Heart right ventricle (tissue), 16 donors: ENCODE measurements around the gene C2orf72. TPM values are rescaled to one million over a fixed set of nuclear protein-coding genes. Genes with fewer than 3 reads are reported as not detected.

ENCODE experiments used
- ATAC-seq, 8 donors: fragments of 200-7000 bp; cut with Tn5 transposase; one replicate each; pipeline ENCODE4 v1.9.1; 2020; ENCODE audit warnings: mild to moderate bottlenecking in 8 of 8, moderate library complexity in 8 of 8, moderate number of reproducible peaks in 1 of 8
- DNase-seq, 2 donors: peaks; one replicate each; pipeline ENCODE4 v3.0.0-alpha.2; 2020
- H3K27ac ChIP-seq, 10 donors: fragments of 200-600 bp; sonication (generic) in 2 of 10; one replicate each; pipeline versions ENCODE4 v1.5.0 to v1.8.0; 2020 to 2022; ENCODE audit warnings: mild to moderate bottlenecking in 3 of 10
- H3K27me3 ChIP-seq, 7 donors: fragments of 200-600 bp; one replicate each; pipeline ENCODE4 v1.8.0; 2021 to 2022; ENCODE audit warnings: mild to moderate bottlenecking in 2 of 7
- H3K36me3 ChIP-seq, 9 donors: fragments of 200-600 bp; sonication (generic) in 1 of 9; one replicate each; pipeline versions ENCODE4 v1.5.0 to v1.8.0; 2020 to 2022; ENCODE audit warnings: mild to moderate bottlenecking in 2 of 9
- H3K4me1 ChIP-seq, 9 donors: fragments of 200-600 bp; sonication (generic) in 1 of 9; one replicate each; pipeline versions ENCODE4 v1.5.0 to v1.8.0; 2020 to 2022; ENCODE audit warnings: mild to moderate bottlenecking in 4 of 9
- H3K4me3 ChIP-seq, 10 donors: fragments of 200-600 bp; sonication (generic) in 2 of 10; one replicate each; pipeline versions ENCODE4 v1.5.0 to v1.8.0; 2020 to 2022; ENCODE audit warnings: mild to moderate bottlenecking in 7 of 10, moderate library complexity in 2 of 10
- H3K9me3 ChIP-seq, 11 donors: fragments of 200-600 bp in 10 of 11; sonication (generic) in 2 of 11; one replicate each; pipeline versions ENCODE4 v1.5.0 to v1.8.0; 2013 to 2022; ENCODE audit warnings: mild to moderate bottlenecking in 2 of 11, control low read depth in 1 of 11, moderate library complexity in 1 of 11
- CTCF ChIP-seq, 9 donors: fragments of 200-600 bp; sonication (generic) in 2 of 9; IDR thresholded peaks; one replicate each; pipeline versions ENCODE4 v1.5.0 to v1.8.0; 2021 to 2022; ENCODE audit warnings: antibody characterized with exemption in 9 of 9, mild to moderate bottlenecking in 5 of 9, moderate library complexity in 1 of 9
- WGBS, 2 donors: extraction: QIAGEN DNeasy Blood & Tissue Kit; methylation state at CpG; one replicate each; pipeline ENCODE4 v1.1.7; 2013; ENCODE audit warnings: inconsistent platforms in 1 of 2; 5-methylcytosine and 5-hydroxymethylcytosine counted together
- intact Hi-C, 10 donors: fragments of 100-400 bp; cut with DNase I; formaldehyde crosslinking; loops; one replicate each; pipeline versions ENCODE4 v1.11.1 to v1.14.2; 2022
- long read RNA-seq, 3 donors: library from polyadenylated mRNA; unstranded; transcript quantifications; one replicate each; pipeline ENCODE4 v2.0.0, GENCODE V29; 2020 to 2021
- polyA plus RNA-seq, 2 donors: library from polyadenylated mRNA; stranded (reverse); fragments of 200-250 nt; gene quantifications; one replicate each; pipeline ENCODE4 v1.2.3, GENCODE V29; 2013
- total RNA-seq, 10 donors: library from RNA; stranded (reverse); fragmentation: NEBNext Ultra II Directional in 3 of 10; extraction: Animal tissue kit (Norgen Biotek cat#: 25700) in 3 of 10; gene quantifications; one replicate each; pipeline versions ENCODE4 v1.2.1 to v1.2.4, GENCODE V29; 2021 to 2023
- donor health status: Arrhythmogenic right ventricular cardiomyopathy.
- donor health status: ischemic (EF 13 %, LVEDD 7.1; RV severe dilation, severe dysfunction).
- donor health status: healthy with polysubstance abuse.
- donor health status: DM: no; HTN: yes; CAD: no.
- donor health status: DM: no; HTN: no; CAD: no.
- donor health status: ischemic (EF 25% LVEDD 6.9; RV normal size, moderate dysfunction).
- donor health status: ischemic (EF 25% LVEDD 5.7; RV mildly dilated, moderate dysfunction).
- donor health status: healthy.
- donor health status: DM: yes; HTN: yes; CAD: no.
- donor health status: Ischemic cardiomyopathy.
- donor health status: ischemic (EF 35%, LVEDD 5.7; RV mildly dilated, moderate dysfunction).
- donor health status: nonischemic (EF 11% LVEDD 7.7; RV severe dilation, severe dysfunction).
- donor health status: DM: yes; HTN: yes; CAD: no.
- donor health status: PGD.
- donor health status: ischemic (EF 29% LVEDD 5.4; RV normal size, mild dysfunction).
- donor health status: nonischemic (EF 23%, LVEDD 6.1; RV moderate dilation, normal function).

The C2orf72 gene
- under 1 TPM in 3 of 10 donors, not detected in 7; 0.06 to 0.09 (median 0.07) TPM for total RNA-seq
- not detected for polyA plus RNA-seq
- long read RNA-seq, donor 1 = 0 reads
- long read RNA-seq, donor 2 = 0 reads
- long read RNA-seq, donor 3 = 0 reads

- peaks cover 0 to 3% (median 0%) of the 10 kb centered on the region in 9 donors for H3K4me1 ChIP-seq
- H3K4me3 ChIP-seq = peak within 1 kb of the TSS in 3 of 10 donors; percentile 19 to 27 (median 23)
- H3K9me3 ChIP-seq = no peaks in the 10 kb centered on the region
- no peak for TF ChIP-seq CTCF (IDR thresholded peaks at IDR 0.05)
- H3K27ac ChIP-seq = no peak within 1 kb of the TSS
- 1 to 2% methylated on average over 46 to 61 of the region's 61 CpGs for WGBS, 2 donors
- intact Hi-C loops = no loop called here
- H3K36me3 ChIP-seq = no peaks in the 10 kb centered on the region
- no peak for ATAC-seq
- H3K27me3 ChIP-seq = peaks cover 11 to 94% (median 82%) of the 10 kb centered on the region in 7 donors
- no peak for DNase-seq
Measured at GRCh38 chr2:231037202-231037730, at the start of gene C2orf72. C2orf72 (plus strand) TSS chr2:231037523; CDS start chr2:231037566, 43 bp downstream.

- no peak for DNase-seq
- no peak for ATAC-seq
- intact Hi-C loops = loop anchor here in 6 of 10 donors (2.0 to 10.0 kb wide), 6 partner anchors 85 to 167 kb away; no protein-coding TSS in a partner anchor
- Histone ChIP-seq H3K36me3 (no peaks in the 10 kb centered on the region), H3K4me1 (peaks cover 0 to 6% (median 4%) of the 10 kb centered on the region in 9 donors), H3K27ac (no peak overlapping the region), H3K9me3 (no peaks in the 10 kb centered on the region), H3K27me3 (peaks cover 14 to 68% (median 57%) of the 10 kb centered on the region in 7 donors), H3K4me3 (no peak overlapping the region)
- WGBS, 2 donors = 92 to 95% methylated on average over 21 of the region's 21 CpGs
- no peak for TF ChIP-seq CTCF (IDR thresholded peaks at IDR 0.05)
Measured at GRCh38 chr2:230989731-230990130, 47.6 kb upstream of the C2orf72 start.

GRCh38 chr2:230990131-230990898, 47.0 kb upstream of the C2orf72 start:
- Histone ChIP-seq H3K36me3 (no peaks in the 10 kb centered on the region), H3K9me3 (no peaks in the 10 kb centered on the region), H3K4me1 (peaks cover 0 to 6% (median 4%) of the 10 kb centered on the region in 9 donors), H3K27ac (no peak overlapping the region), H3K27me3 (peaks cover 14 to 74% (median 60%) of the 10 kb centered on the region in 7 donors), H3K4me3 (no peak overlapping the region)
- ATAC-seq = no peak
- no peak for TF ChIP-seq CTCF (IDR thresholded peaks at IDR 0.05)
- DNase-seq = no peak
- intact Hi-C loops = no loop called here
- 32 to 45% methylated on average over 63 to 70 of the region's 70 CpGs for WGBS, 2 donors

GRCh38 chr2:230990899-230991150, 46.5 kb upstream of the C2orf72 start:
- intact Hi-C loops = no loop called here
- Histone ChIP-seq H3K9me3 (no peaks in the 10 kb centered on the region), H3K27ac (no peak overlapping the region), H3K36me3 (no peaks in the 10 kb centered on the region), H3K4me1 (peaks cover 0 to 6% (median 4%) of the 10 kb centered on the region in 9 donors), H3K4me3 (no peak overlapping the region), H3K27me3 (peaks cover 14 to 79% (median 63%) of the 10 kb centered on the region in 7 donors)
- WGBS, 2 donors = 36 to 50% methylated on average over 25 to 27 of the region's 27 CpGs
- TF ChIP-seq CTCF (IDR thresholded peaks at IDR 0.05) = no peak
- no peak for DNase-seq
- no peak for ATAC-seq
